ENCODE data around the gene VBP1.
"Not testable (repeated sequence)": the region's sequence is repeated elsewhere in the genome, so short reads cannot be mapped to it uniquely, and the experiment has no call there.

Gene VBP1

GRCh38 chrX:155263854-155264628, 47.8 kb downstream of the VBP1 start, which contains the start of gene RAB39B:
RAB39B (minus strand) TSS chrX:155264491; CDS start chrX:155264288, 203 bp downstream.
- DNase-seq: peak; percentile 68
- ATAC-seq: peak; percentile 99

GRCh38 chrX:155266439-155266838, 50.2 kb downstream of the VBP1 start:
- DNase-seq: no peak
- no peak for ATAC-seq

- not testable (repeated sequence) for DNase-seq, ATAC-seq
Measured at GRCh38 chrX:155267995-155268394, 51.7 kb downstream of the VBP1 start.

- DNase-seq (no peak), ATAC-seq (no peak)
Measured at GRCh38 chrX:155270969-155271368, 54.7 kb downstream of the VBP1 start.

GRCh38 chrX:155279873-155280272, 63.6 kb downstream of the VBP1 start:
- ATAC-seq: no peak
- DNase-seq: no peak

Data from stimulated activated naive CD8-positive, alpha-beta T cell treated with anti-CD3 and anti-CD28 coated beads, Interleukin-15, Interleukin-2, amounts not matched to agents 100 U/mL and 50 U/mL, for 24 hours (primary cell).